K562 (cell line): Measurements from ENCODE around the gene RPRD1B. TPM values are rescaled to one million over a fixed set of nuclear protein-coding genes. Genes with fewer than 3 reads are reported as not detected.

Source experiments
- ATAC-seq: fragments of 200-7000 bp; cut with Tn5 transposase; 3 replicates; pipeline ENCODE4 v1.9.1; 2020; ENCODE audit warnings: moderate library complexity
- BruUV-seq: library from RNA; stranded (reverse); fragments of 400-500 nt; replicated peaks from 2 replicates; lab custom pipeline; 2021; lab: Mats Ljungman, UMichigan
- CTCF ChIA-PET: fragments of 300-600 bp; formaldehyde crosslinking; extraction: SDS; loops from one replicate; lab custom pipeline; 2021; ENCODE audit warnings: low intra/inter-chr PET ratio; lab: Yijun Ruan, JAX
- POLR2A ChIA-PET: fragments of 300-600, 350-650 bp; sonication (Branson Sonifier 250); formaldehyde crosslinking; extraction: SDS; loops from one replicate; lab custom pipeline; 2021; ENCODE audit warnings: antibody characterized with exemption, inconsistent platforms; lab: Yijun Ruan, JAX
- DNase-seq, 4 experiments: peaks; one replicate each; pipeline versions ENCODE4 v3.0.0 to v3.0.0-alpha.2; 2011 to 2018; ENCODE audit warnings: low spot score in 3 of 4, mixed read lengths in 3 of 4; ENCODE audit errors: extremely low read depth in 1 of 4
- FAIRE-seq: peaks from 2 replicates; lab custom pipeline; 2011; peaks lifted over from hg19 to GRCh38; lab: Jason Lieb, UNC
- H2AFZ ChIP-seq: 2 replicates; pipeline ENCODE4 v1.6.0; 2011; ENCODE audit warnings: low read depth, low read length, control low read depth, inconsistent platforms
- H3K27ac ChIP-seq: fragments of 200-600 bp; 3 replicates; pipeline ENCODE4 v1.8.0; 2011; ENCODE audit warnings: low read depth, mild to moderate bottlenecking, control low read depth, inconsistent platforms, low read length, moderate library complexity, mixed read lengths; ENCODE audit errors: extremely low read depth
- H3K27me3 ChIP-seq, 2 experiments: fragments of 300-600 bp in 1 of 2; 2 replicates in 1 of 2; 3 replicates in 1 of 2; pipeline versions ENCODE4 v1.6.0 to v1.8.0; 2011; ENCODE audit warnings: inconsistent platforms in 2 of 2, low read length in 2 of 2, mild to moderate bottlenecking in 1 of 2, mixed read lengths in 1 of 2, moderate library complexity in 1 of 2; ENCODE audit not compliant: control insufficient read depth in 2 of 2, insufficient read depth in 2 of 2
- H3K36me3 ChIP-seq: fragments of 300-600 bp; 3 replicates; pipeline ENCODE4 v1.8.0; 2011; ENCODE audit warnings: mild to moderate bottlenecking, low read length, inconsistent platforms; ENCODE audit not compliant: control insufficient read depth, insufficient read depth
- H3K4me1 ChIP-seq, 2 experiments: fragments of 200-600 bp in 1 of 2; replicated peaks in 1 of 2; 2 replicates in 1 of 2; 3 replicates in 1 of 2; pipeline versions ENCODE4 v1.5.1 to v1.8.0; 2011; ENCODE audit warnings: inconsistent platforms in 2 of 2, low read length in 2 of 2, mild to moderate bottlenecking in 1 of 2, mixed read lengths in 1 of 2, moderate library complexity in 1 of 2; ENCODE audit not compliant: control insufficient read depth in 2 of 2, insufficient read depth in 2 of 2
- H3K4me2 ChIP-seq: 2 replicates; pipeline ENCODE4 v1.6.1; 2011; ENCODE audit warnings: low read length, control low read depth, inconsistent platforms, mixed read lengths; ENCODE audit not compliant: insufficient read depth
- H3K4me3 ChIP-seq: fragments of 200-600 bp; sonication (generic), shearing (Covaris generic); 2 replicates; pipeline ENCODE4 v1.5.1; 2016; ENCODE audit warnings: control low read depth, inconsistent platforms
- H3K79me2 ChIP-seq: fragments of 200-600 bp; 3 replicates; pipeline ENCODE4 v1.8.0; 2011; ENCODE audit warnings: low read length, inconsistent platforms; ENCODE audit not compliant: control insufficient read depth, insufficient read depth
- H3K9ac ChIP-seq, 2 experiments: 2 replicates each; pipeline versions ENCODE4 v1.6.0 to v1.6.1; 2011; ENCODE audit warnings: low read depth in 2 of 2, low read length in 2 of 2, control low read depth in 1 of 2, inconsistent platforms in 1 of 2, mild to moderate bottlenecking in 1 of 2, mixed read lengths in 1 of 2; ENCODE audit not compliant: insufficient read depth in 1 of 2
- H3K9me1 ChIP-seq: one replicate; pipeline ENCODE4 v1.6.0; 2011; ENCODE audit warnings: inconsistent platforms, mild to moderate bottlenecking, low read length, moderate library complexity; ENCODE audit not compliant: control insufficient read depth, insufficient read depth
- H3K9me3 ChIP-seq: replicated peaks from 2 replicates; pipeline ENCODE4 v1.5.1; 2011; ENCODE audit warnings: low read depth, low read length, inconsistent platforms; ENCODE audit not compliant: control insufficient read depth, insufficient read depth
- H4K20me1 ChIP-seq: replicated peaks from 2 replicates; pipeline ENCODE4 v1.6.1; 2011; ENCODE audit warnings: low read length, inconsistent platforms, mixed read lengths; ENCODE audit not compliant: control insufficient read depth, insufficient read depth
- ETV6 ChIP-seq, 3 experiments: fragments of 150-350 bp in 1 of 3; sonication (generic) in 1 of 3; formaldehyde crosslinking in 1 of 3; IDR thresholded peaks; 2 replicates each; pipeline versions ENCODE4 v1.6.1 to v1.8.0; 2014 to 2022; ENCODE audit warnings: borderline replicate concordance in 2 of 3, low read depth in 2 of 3, antibody characterized with exemption in 1 of 3, low read length in 1 of 3, mild to moderate bottlenecking in 1 of 3, missing genetic modification reagents in 1 of 3
- STAG1 ChIP-seq: sonication (generic); formaldehyde crosslinking; IDR thresholded peaks from 2 replicates; pipeline ENCODE4 v1.5.0; 2020; ENCODE audit warnings: missing genetic modification reagents, borderline replicate concordance
- ZNF124 ChIP-seq: sonication (generic); formaldehyde crosslinking; IDR thresholded peaks from 2 replicates; pipeline ENCODE4 v1.8.1; 2022; ENCODE audit warnings: missing genetic modification reagents
- ZNF830 ChIP-seq: fragments of 250-450 bp; sonication (Bioruptor Pico); IDR thresholded peaks from 2 replicates; pipeline ENCODE4 v1.5.0; 2021; ENCODE audit warnings: mild to moderate bottlenecking
- WGBS: fragments of 100-300 bp; shearing (Covaris generic); methylation state at CpG from one replicate; pipeline ENCODE4 v1.1.6; 2016; ENCODE audit warnings: low coverage, mixed read lengths; ENCODE audit not compliant: insufficient coverage; ENCODE audit errors: missing lambda C conversion rate; 5-methylcytosine and 5-hydroxymethylcytosine counted together
- in situ Hi-C: fragments of 300-500 bp; cut with MboI; formaldehyde crosslinking; loops from 4 replicates; pipeline ENCODE4 v1.15.0; 2018; ENCODE audit warnings: inconsistent platforms, mixed read lengths
- intact Hi-C: fragments of 100-400 bp; cut with micrococcal nuclease; formaldehyde crosslinking; loops from 2 replicates; pipeline ENCODE4 v1.14.2; 2022
- polyA plus RNA-seq, 8 experiments: library from polyadenylated mRNA; depleted of rRNA in 4 of 8; stranded (reverse) in 5 of 8; unstranded in 3 of 8; fragments of >200 nt; fragmentation: Nextera tagmentation in 2 of 8; fragmentation: Illumina TruSeq in 1 of 8; extraction: Ambion mirVana in 2 of 8; extraction: Trizol in 1 of 8; gene quantifications; 2 replicates each; pipeline versions ENCODE4 v1.2.1 to v1.2.3, GENCODE V29; 2011 to 2014; ENCODE audit warnings: inconsistent platforms in 1 of 8, missing spikeins in 1 of 8
- total RNA-seq, 7 experiments: library from RNA; depleted of rRNA in 6 of 7; stranded (reverse); fragments of >200 nt in 6 of 7; fragmentation: Illumina TruSeq in 2 of 7; extraction: Trizol in 2 of 7; gene quantifications; 2 replicates each; pipeline versions ENCODE4 v1.2.1 to v1.2.3, GENCODE V29; 2011 to 2021; ENCODE audit warnings: low replicate concordance in 1 of 7

The RPRD1B gene
- total and polyA plus RNA-seq, 9 of the 15 experiments (the other 6 are each of a cell fraction or from before 2014, with no cell fraction given) = 5.5 to 43.0 (median 24.4) TPM

DNA sequence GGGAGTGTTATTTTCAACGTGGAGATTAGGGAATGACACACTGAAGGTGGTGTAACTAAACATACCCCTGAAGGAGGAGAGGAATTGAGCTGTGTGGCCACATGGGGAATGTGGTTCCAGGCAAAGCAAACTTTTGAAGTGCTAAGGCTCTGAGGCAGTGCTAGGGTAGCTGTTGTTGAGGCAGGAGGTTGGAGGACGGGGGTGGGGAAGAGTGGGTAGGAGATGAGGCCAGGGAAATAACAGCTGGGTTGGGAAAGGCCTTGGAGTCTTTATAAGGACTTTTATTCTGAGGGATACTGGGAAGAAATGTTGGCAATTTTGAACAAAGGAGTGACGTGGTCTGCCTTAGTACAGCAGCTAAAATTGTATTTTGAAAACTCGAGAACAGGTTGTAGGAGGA is 13.0 kb downstream of the RPRD1B start:
- in situ Hi-C loops = no loop called here
- Histone ChIP-seq H3K9me1 (no peaks in the 10 kb centered on the region), H3K36me3 (peaks cover 92% of the 10 kb centered on the region), H3K9ac (no peak overlapping the region), H3K4me3 (no peak overlapping the region), H3K79me2 (peaks cover 63% of the 10 kb centered on the region), H3K4me1 (no peaks in the 10 kb centered on the region; a peak in 1 of 5 replicates), H2AFZ (no peak overlapping the region), H3K27me3 (no peaks in the 10 kb centered on the region), H4K20me1 (no peaks in the 10 kb centered on the region; the same call in 1 of the 2 replicates), H3K27ac (no peak overlapping the region), H3K9me3 (no peaks in the 10 kb centered on the region), H3K4me2 (no peak overlapping the region)
- DNase-seq = no peak
- WGBS = 72% methylated on average over 4 of the region's 4 CpGs
- FAIRE-seq = no peak
- TF ChIP-seq STAG1 (CRISPR knock-in tag) = no peak
- TF ChIP-seq ZNF830 (CRISPR knock-in tag) = no peak
- TF ChIP-seq ETV6 (IDR thresholded peaks at IDR 0.05; ENCODE audit: borderline replicate concordance in 1 of 2, low read depth in 2 of 2, low read length in 1 of 2) = no peak
- TF ChIP-seq ETV6 (CRISPR knock-in tag; IDR thresholded peaks at IDR 0.05; ENCODE audit: borderline replicate concordance) = no peak
- no TSS peak for BruUV-seq
- ChIA-PET POLR2A (interaction anchor here (0.8 to 1.9 kb wide), 3 partner anchors 13 to 189 kb away, joined by 3 to 8 read pairs (median 4); partner anchors contain the start of genes RPRD1B and TTI1), CTCF (no interaction called here)
- intact Hi-C loops = no loop called here
- peak; percentile 33; the same call in 2 of the 3 replicates for ATAC-seq

GRCh38 chr20:38049800-38050199 is 16.3 kb downstream of the RPRD1B start:
- CTCF ChIA-PET = no interaction called here
- Histone ChIP-seq H3K9me1 (no peaks in the 10 kb centered on the region), H2AFZ (no peak overlapping the region), H3K27ac (peak overlapping the region; percentile 9; the same call in 1 of the 3 replicates), H3K36me3 (peaks cover 86% of the 10 kb centered on the region), H3K27me3 (no peaks in the 10 kb centered on the region), H3K4me2 (no peak overlapping the region), H3K4me3 (no peak overlapping the region), H3K79me2 (peaks cover 69% of the 10 kb centered on the region), H4K20me1 (peaks cover 3% of the 10 kb centered on the region; the same call in 1 of the 2 replicates), H3K9ac (no peak overlapping the region), H3K9me3 (no peaks in the 10 kb centered on the region), H3K4me1 (no peaks in the 10 kb centered on the region; a peak in 1 of 5 replicates)
- WGBS = 84% methylated on average over 3 of the region's 3 CpGs
- no TSS peak for BruUV-seq
- in situ Hi-C loops (no loop called here), intact Hi-C loops (no loop called here)
- DNase-seq = no peak
- POLR2A ChIA-PET = interaction anchor here (0.6 to 2.2 kb wide), 3 partner anchors 12 to 376 kb away, joined by 3 to 10 read pairs (median 3); partner anchors contain the start of genes RPRD1B and TTI1
- ATAC-seq = no peak
- FAIRE-seq = no peak
- TF ChIP-seq ZNF124 (CRISPR knock-in tag) = no peak
